ENCODE results near the gene PSPC1.

GRCh38 chr13:19725320-19725719, 57.4 kb downstream of the PSPC1 start:
- TF ChIP-seq POLR2A (IDR thresholded peaks at IDR 0.05; ENCODE audit: low read length) = no peak
- TF ChIP-seq GATA1 (IDR thresholded peaks at IDR 0.05; ENCODE audit: low read depth, low read length) = no peak
